ENCODE measurements around the gene DYNLL2.
A peak's percentile ranks its signal among the peaks of the same experiment; 100 is the strongest.

The DYNLL2 gene

GRCh38 chr17:58111676-58112075, 28.5 kb downstream of the DYNLL2 start:
- Histone ChIP-seq H3K27me3 (replicated peaks; ENCODE audit: insufficient read depth, low read length) (peaks cover 13% of the 10 kb centered on the region; the same call in 1 of the 2 replicates), H3K9me3 (replicated peaks; ENCODE audit: insufficient read depth, low read length) (no peaks in the 10 kb centered on the region), H3K4me3 (ENCODE audit: low read length) (no peak overlapping the region), H3F3A (ENCODE audit: insufficient read depth, low read length) (no peaks in the 10 kb centered on the region), H2AFZ (ENCODE audit: low read length) (no peak overlapping the region), H3K9ac (ENCODE audit: low read length) (no peak overlapping the region), H3K4me2 (ENCODE audit: low read depth, low read length) (no peak overlapping the region), H4K20me1 (ENCODE audit: insufficient read depth, low read length) (no peaks in the 10 kb centered on the region), H3K27ac (ENCODE audit: low read length) (no peak overlapping the region), H3K9me2 (replicated peaks; ENCODE audit: insufficient read depth, low read length) (no peaks in the 10 kb centered on the region), H3K4me1 (ENCODE audit: low read length) (no peaks in the 10 kb centered on the region), H3K36me3 (replicated peaks; ENCODE audit: insufficient read depth, low read length) (no peaks in the 10 kb centered on the region), H3K79me2 (ENCODE audit: low read length) (no peaks in the 10 kb centered on the region)
- no peak for TF ChIP-seq EZH2 (optimal IDR thresholded peaks at IDR 0.05; ENCODE audit: low read depth, low read length)
- TF ChIP-seq CTCF (IDR thresholded peaks at IDR 0.05; ENCODE audit: low read length) = no peak
- TF ChIP-seq EZH2phosphoT487 (IDR thresholded peaks at IDR 0.05; ENCODE audit: low read length) = no peak
- no peak for DNase-seq

GRCh38 chr17:58112970-58113631, 29.9 kb downstream of the DYNLL2 start:
- Histone ChIP-seq H3K4me2 (ENCODE audit: low read depth, low read length) (no peak overlapping the region), H3K79me2 (ENCODE audit: low read length) (no peaks in the 10 kb centered on the region), H3K4me3 (ENCODE audit: low read length) (no peak overlapping the region), H3F3A (ENCODE audit: insufficient read depth, low read length) (no peaks in the 10 kb centered on the region), H3K4me1 (ENCODE audit: low read length) (no peaks in the 10 kb centered on the region), H3K9ac (ENCODE audit: low read length) (no peak overlapping the region), H3K36me3 (replicated peaks; ENCODE audit: insufficient read depth, low read length) (no peaks in the 10 kb centered on the region), H3K27me3 (replicated peaks; ENCODE audit: insufficient read depth, low read length) (peaks cover 13% of the 10 kb centered on the region; the same call in 1 of the 2 replicates), H3K27ac (ENCODE audit: low read length) (no peak overlapping the region), H4K20me1 (ENCODE audit: insufficient read depth, low read length) (no peaks in the 10 kb centered on the region), H3K9me2 (replicated peaks; ENCODE audit: insufficient read depth, low read length) (no peaks in the 10 kb centered on the region), H2AFZ (ENCODE audit: low read length) (no peak overlapping the region), H3K9me3 (replicated peaks; ENCODE audit: insufficient read depth, low read length) (no peaks in the 10 kb centered on the region)
- peak; percentile 71 for DNase-seq
- no peak for TF ChIP-seq EZH2phosphoT487 (IDR thresholded peaks at IDR 0.05; ENCODE audit: low read length)
- TF ChIP-seq CTCF (IDR thresholded peaks at IDR 0.05; ENCODE audit: low read length) = peak; percentile 93
- TF ChIP-seq EZH2 (optimal IDR thresholded peaks at IDR 0.05; ENCODE audit: low read depth, low read length) = no peak

GRCh38 chr17:58113947-58114346, 30.7 kb downstream of the DYNLL2 start:
- no peak overlapping the region for H3K4me2 ChIP-seq (ENCODE audit: low read depth, low read length)
- no peaks in the 10 kb centered on the region for H3K4me1 ChIP-seq (ENCODE audit: low read length)
- H3K9me2 ChIP-seq (replicated peaks; ENCODE audit: insufficient read depth, low read length) = no peaks in the 10 kb centered on the region
- no peak for DNase-seq
- no peak overlapping the region for H3K4me3 ChIP-seq (ENCODE audit: low read length)
- no peaks in the 10 kb centered on the region for H3K9me3 ChIP-seq (replicated peaks; ENCODE audit: insufficient read depth, low read length)
- no peak overlapping the region for H3K9ac ChIP-seq (ENCODE audit: low read length)
- no peaks in the 10 kb centered on the region for H3F3A ChIP-seq (ENCODE audit: insufficient read depth, low read length)
- no peak overlapping the region for H2AFZ ChIP-seq (ENCODE audit: low read length)
- H3K79me2 ChIP-seq (ENCODE audit: low read length) = no peaks in the 10 kb centered on the region
- no peaks in the 10 kb centered on the region for H4K20me1 ChIP-seq (ENCODE audit: insufficient read depth, low read length)
- no peaks in the 10 kb centered on the region for H3K36me3 ChIP-seq (replicated peaks; ENCODE audit: insufficient read depth, low read length)
- no peak for TF ChIP-seq EZH2phosphoT487 (IDR thresholded peaks at IDR 0.05; ENCODE audit: low read length)
- no peak for TF ChIP-seq CTCF (IDR thresholded peaks at IDR 0.05; ENCODE audit: low read length)
- no peak overlapping the region for H3K27ac ChIP-seq (ENCODE audit: low read length)
- H3K27me3 ChIP-seq (replicated peaks; ENCODE audit: insufficient read depth, low read length) = peaks cover 13% of the 10 kb centered on the region; the same call in 1 of the 2 replicates

Measured in MM.1S (cell line).